SW 1271 (cell line): Measurements from ENCODE around the gene PKD1.
"Not testable (repeated sequence)": the region's sequence is repeated elsewhere in the genome, so short reads cannot be mapped to it uniquely, and the experiment has no call there.

Source experiments
- DNase-seq, 2 experiments: peaks; one replicate each; lab custom pipeline; 2025; lab: John Stamatoyannopoulos, UW

The PKD1 gene

GRCh38 chr16:2150418-2151187 lies 14.9 kb upstream of the PKD1 start:
- no peak for DNase-seq

- no peak for DNase-seq
Measured at GRCh38 chr16:2149630-2150417, 14.1 kb upstream of the PKD1 start.

GRCh38 chr16:2148714-2149629 lies 13.3 kb upstream of the PKD1 start:
- DNase-seq: no peak

GRCh38 chr16:2147981-2148671 lies 12.4 kb upstream of the PKD1 start, which contains the start of gene RAB26:
RAB26 (plus strand) TSS chr16:2148625; CDS start chr16:2148784, 159 bp downstream.
- DNase-seq: peak in 1 of 2 experiments; percentile 25

GRCh38 chr16:2147378-2147777 lies 11.7 kb upstream of the PKD1 start:
- no peak for DNase-seq

GRCh38 chr16:2145843-2146242 lies 10.1 kb upstream of the PKD1 start:
- DNase-seq: no peak

- DNase-seq: no peak
Measured at GRCh38 chr16:2143878-2144485, 8.3 kb upstream of the PKD1 start.

GRCh38 chr16:2142942-2143877 lies 7.5 kb upstream of the PKD1 start:
- DNase-seq: no peak

- not testable (repeated sequence) for DNase-seq
Measured at GRCh38 chr16:2135071-2135470, 627 bp downstream of the PKD1 start.

- not testable (repeated sequence) for DNase-seq
Measured at GRCh38 chr16:2133797-2134196, 1.9 kb downstream of the PKD1 start.

GRCh38 chr16:2129890-2130447 lies 5.7 kb downstream of the PKD1 start:
- not testable (repeated sequence) for DNase-seq

GRCh38 chr16:2129251-2129650 lies 6.4 kb downstream of the PKD1 start:
- DNase-seq: not testable (repeated sequence)

- peak in 1 of 2 experiments; percentile 17 for DNase-seq
Measured at GRCh38 chr16:2127630-2128280, 7.9 kb downstream of the PKD1 start.

GRCh38 chr16:2126928-2127556 lies 8.7 kb downstream of the PKD1 start:
- DNase-seq: not testable (repeated sequence)

- not testable (repeated sequence) for DNase-seq
Measured at GRCh38 chr16:2126161-2126743, 9.4 kb downstream of the PKD1 start.

- DNase-seq: not testable (repeated sequence)
Measured at GRCh38 chr16:2125609-2126008, 10.1 kb downstream of the PKD1 start.

- not testable (repeated sequence) for DNase-seq
Measured at GRCh38 chr16:2124694-2125444, 10.8 kb downstream of the PKD1 start.
